GM18507 (cell line): Measurements from ENCODE around the gene TMEM53.
A peak's percentile ranks its signal among the peaks of the same experiment; 100 is the strongest.

ENCODE experiments used
- DNase-seq: peaks from one replicate; pipeline ENCODE4 v3.0.0; 2011; ENCODE audit warnings: low read depth; ENCODE audit not compliant: insufficient read length; ENCODE audit errors: extremely low spot score
- FAIRE-seq: peaks from 2 replicates; lab custom pipeline; 2011; peaks lifted over from hg19 to GRCh38; lab: Jason Lieb, UNC

TMEM53 gene

DNA sequence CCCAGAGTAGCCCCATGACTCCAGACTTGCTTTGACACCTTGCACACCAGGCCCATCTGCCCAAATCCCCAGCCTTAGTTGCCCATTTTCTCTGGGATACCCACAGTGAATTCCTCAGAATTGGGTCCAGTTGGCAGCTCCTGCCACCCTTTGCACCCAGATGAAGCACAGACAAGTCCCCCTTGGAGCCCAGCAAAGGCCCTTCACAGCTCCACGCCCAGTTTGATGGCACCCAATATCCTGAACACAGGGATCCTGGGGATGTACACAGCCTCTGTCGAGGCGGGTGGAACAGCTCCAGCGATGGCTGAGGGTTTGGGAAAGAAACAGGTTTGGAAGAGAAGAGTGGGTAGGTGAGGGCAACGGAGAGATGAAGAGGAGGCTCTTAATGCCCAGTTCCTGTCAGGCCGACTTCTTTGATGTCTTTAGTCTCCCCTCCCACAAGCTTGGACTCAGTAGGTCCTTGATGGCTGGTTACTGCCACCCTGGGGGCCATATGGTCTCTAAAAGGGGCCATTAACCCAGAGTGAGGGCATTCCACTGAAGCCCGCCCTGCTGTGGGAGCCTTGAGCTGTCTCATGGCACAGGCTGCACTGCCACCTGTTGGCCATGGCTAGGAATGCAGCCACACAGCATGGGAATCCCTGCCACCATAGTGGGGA is 21.7 kb downstream of the TMEM53 start:
- DNase-seq: peak; percentile 65
- peak; percentile 92 for FAIRE-seq

DNA sequence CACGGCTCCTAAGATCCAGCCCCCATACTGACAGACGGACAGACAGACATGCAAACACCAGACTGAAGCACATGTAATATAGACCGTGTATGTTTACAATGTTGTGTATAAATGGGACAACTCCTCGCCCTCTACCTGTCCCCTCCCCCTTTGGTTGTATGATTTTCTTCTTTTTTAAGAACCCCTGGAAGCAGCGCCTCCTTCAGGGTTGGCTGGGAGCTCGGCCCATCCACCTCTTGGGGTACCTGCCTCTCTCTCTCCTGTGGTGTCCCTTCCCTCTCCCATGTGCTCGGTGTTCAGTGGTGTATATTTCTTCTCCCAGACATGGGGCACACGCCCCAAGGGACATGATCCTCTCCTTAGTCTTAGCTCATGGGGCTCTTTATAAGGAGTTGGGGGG is 23.2 kb downstream of the TMEM53 start:
- DNase-seq (no peak), FAIRE-seq (no peak)

DNA sequence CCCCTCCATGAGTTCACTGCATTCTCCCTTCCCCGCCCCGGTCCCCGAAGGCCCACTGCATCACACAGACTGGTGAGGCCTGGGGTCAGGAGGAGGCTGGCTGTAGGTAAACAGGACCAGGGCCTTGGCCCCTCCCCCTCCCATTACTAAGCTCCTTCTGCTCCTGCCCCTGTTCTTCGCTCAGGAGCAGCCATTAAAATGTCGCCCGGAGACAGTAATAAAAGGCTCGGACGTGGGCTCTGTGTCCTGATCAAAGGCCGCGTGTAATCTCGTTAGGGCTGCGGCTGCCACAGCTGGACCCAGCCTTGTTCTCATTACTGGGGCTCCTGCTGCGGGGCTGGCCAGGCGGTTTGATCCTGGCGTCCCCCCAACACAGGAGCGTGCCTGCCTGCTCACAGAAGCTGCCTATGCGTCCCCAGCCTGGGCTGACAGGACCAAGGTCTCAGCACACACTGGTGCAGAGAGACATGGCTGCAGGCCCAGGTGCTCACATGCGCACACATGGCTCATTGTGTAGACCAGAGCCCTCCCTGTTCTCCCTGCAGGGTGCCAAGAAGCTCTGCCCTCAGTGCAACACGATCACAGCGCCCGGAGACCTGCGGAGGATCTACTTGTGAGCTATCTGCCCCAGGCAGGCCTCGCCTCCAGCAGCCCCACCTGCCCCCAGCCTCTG is 24.0 kb downstream of the TMEM53 start:
- DNase-seq (no peak), FAIRE-seq (no peak)

DNA sequence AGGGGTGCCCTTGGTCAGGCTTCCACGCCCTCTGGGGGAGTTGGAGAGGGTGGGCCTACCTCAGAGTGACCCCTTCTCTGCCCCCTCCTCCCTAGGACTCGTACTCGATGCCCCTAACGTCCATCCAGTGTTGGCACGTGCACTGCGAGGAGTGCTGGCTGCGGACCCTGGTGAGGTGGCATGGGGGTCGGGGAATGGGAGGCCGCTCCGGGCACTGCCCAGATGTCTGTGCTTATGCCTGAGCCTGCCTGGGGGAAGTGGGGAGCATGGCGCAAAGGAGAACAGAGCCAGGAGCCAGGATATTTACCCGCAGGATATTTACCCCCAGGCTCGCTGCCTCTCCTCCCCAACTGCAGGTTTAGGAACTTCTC is 24.5 kb downstream of the TMEM53 start:
- no peak for FAIRE-seq

DNA sequence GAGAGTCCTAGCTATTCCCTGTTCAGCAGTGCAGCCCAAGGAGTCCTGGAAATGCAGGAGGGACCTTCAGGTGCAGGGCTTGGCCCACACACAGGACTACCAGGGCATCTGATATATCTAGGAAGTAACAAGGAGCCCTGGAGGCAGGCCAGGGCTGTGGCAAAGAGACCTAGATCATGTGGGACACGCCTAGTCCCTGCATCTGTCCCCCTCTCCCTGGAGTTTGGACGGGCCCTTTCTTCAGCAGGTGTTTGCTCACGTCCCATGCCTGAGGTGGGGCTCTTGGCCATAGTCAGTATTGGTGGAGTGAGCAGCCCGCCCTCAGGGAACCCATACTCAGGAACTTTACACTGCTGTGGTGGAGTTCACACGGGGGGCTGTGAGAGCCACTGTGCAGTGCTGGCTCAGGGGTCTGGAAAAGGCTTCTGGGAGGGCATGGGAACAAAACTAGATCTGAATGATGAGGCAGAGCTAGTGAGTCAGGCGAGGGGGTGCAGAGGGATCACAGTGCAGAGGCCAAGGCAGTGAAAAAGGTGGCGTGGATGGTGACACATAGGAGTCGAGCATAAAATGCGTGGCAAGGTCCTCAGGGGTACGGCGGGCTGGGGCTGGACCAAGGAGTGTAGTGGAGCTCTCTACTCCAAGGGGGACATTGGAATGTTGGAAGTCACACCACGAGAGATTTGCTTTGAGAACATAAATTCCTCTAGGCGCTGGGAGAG is 25.6 kb downstream of the TMEM53 start:
- FAIRE-seq: no peak

More for the DNA sequence above, 24.5 kb downstream of the TMEM53 start:
- DNase-seq: no peak

DNA sequence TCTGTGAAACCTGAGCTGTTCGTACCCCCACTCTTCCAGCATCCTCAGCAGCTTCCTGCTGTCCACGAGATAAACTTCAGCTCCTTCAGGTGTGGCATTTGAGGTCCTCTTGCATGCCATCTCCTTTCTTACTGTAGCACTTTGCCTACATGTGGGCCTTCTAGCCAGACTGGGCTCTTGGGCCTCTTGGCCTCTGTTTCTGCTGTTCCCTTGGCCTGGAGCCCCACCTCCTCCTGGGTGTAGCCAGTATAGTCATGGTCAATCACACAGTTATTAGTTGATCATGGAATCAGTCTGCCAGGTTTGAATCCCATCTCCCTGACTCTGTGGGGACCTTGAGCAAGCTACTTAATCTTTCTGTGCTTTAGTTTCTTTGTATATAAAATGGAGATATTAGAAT is 26.4 kb downstream of the TMEM53 start:
- DNase-seq: no peak
- FAIRE-seq: no peak

More for the DNA sequence above, 25.6 kb downstream of the TMEM53 start:
- DNase-seq: no peak

DNA sequence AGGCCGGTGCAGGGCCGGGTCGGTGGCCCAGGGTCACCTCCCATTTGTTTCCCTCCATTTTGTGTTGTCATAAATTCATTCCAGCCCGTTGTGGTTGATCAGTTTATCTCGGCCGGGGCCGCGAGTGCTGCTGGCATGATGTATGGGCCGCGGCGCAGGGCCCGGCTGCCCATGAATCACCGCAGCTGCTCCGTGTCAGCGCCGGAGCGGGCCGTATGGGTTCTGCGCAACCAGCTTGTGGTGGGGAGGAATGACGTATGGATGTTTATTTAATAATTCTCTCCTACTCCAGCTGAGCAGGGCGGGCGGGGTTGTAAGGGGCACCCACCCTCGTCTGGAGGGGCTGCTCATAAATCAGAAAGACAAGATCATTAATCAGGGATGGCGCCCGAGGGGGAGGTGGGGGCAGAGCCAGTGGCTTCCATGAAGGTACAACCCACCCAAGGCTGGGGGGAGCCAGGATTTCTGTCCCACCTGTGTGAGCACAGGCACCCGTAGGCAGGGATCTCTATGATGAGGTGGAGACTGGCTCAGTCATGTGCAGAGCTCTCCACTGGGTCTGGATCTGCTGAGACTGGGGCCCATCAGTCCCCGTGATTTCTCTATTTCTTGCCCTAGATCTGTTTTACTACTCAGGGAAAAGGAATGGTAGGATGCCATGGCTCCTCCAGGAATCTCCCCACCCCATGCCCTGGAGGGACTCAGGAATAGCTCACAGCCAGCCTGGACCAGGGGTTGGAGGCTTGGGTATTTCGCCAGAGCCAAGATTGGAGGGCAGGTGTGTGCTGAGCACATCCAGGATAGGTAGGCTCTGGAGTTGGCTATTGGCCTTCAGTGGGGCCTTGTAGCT is 27.8 kb downstream of the TMEM53 start:
- FAIRE-seq (no peak), DNase-seq (no peak)

DNA sequence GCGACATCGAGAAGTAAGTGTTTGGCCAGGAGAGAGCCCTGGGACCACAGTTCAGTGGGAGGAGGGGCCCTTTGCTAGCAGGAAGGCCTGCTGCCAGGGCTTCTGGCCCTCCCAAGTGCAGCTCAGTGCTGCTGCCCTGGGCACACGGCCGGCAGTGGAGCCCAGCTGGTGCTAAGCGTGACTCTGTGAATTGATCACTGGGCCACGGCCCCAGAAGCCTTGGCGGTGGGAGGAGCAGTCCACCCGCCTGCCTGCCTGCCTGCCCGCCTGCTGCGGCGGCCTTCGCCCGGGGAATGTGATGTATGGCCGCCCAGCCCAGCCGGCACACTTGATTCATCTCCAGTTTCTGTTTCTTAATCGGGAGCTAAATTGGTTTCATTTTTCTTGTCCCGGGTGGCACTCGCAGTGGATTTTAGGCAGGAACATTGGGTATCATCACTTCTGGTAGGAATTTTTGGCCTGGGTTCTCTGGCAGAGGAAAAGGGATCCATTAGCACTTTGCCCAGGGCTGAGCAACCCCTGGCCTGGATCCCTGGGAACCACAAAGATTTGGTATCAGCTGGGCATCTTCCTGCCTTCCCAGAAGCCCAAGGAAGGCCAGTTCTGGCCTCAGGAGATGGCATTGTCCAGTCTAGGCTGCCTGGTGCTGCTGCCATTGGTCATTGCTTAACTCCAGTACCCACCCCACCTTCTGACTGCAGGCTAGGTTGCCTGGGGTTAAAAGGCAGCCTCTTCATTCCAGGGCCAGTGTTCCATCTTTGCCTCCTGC is 28.6 kb downstream of the TMEM53 start:
- no peak for FAIRE-seq
- DNase-seq: no peak

DNA sequence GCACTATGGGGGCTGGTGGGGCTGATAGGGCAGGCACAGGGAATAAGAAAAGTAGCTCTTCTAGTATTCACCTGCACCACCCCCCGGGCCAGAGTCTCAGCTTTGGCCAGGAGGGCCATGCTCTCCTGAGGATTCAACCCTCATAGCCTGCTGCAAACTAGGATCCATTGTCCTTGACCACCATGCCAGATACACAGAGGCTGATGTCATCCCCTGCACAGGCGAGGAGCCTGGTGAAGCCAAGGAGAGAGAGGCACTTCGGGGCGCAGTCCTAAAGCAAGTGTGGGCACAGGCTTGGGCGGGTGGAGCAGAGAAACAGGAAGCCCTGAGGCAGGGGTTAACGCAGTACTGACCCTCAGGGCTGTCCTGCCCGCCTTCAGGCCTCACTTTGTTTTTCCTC is 29.5 kb downstream of the TMEM53 start:
- no peak for FAIRE-seq
- no peak for DNase-seq

DNA sequence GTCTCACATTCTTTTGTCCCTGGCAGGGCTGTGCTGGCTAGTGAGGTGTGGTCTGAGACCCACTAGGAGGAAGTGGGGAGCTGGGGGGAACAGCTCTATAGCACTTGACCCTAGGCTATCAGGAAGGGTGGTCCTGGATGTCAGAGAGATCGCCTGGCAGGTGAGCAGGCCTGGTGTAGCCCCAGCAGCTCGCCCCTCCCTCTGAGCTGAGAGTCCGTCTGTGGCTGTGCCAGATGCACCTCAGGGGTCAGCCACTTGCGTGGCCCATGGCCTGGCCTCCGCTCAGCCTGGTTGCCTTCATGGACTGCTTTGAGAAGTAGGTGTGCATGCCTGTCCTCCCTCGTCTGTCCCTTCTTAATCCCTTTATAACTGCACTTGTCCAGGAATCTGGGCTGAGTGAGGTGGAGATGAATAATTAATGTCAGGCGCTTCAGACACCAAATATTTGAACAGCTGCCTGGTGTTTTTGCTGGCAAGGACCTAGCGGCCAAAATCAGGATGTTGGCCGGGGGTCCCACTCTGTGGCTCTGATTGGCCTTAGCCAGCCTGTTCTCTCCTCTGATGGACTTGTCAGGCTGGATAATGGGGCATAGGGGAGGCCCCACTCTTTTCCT is 30.5 kb downstream of the TMEM53 start:
- DNase-seq (no peak), FAIRE-seq (no peak)

DNA sequence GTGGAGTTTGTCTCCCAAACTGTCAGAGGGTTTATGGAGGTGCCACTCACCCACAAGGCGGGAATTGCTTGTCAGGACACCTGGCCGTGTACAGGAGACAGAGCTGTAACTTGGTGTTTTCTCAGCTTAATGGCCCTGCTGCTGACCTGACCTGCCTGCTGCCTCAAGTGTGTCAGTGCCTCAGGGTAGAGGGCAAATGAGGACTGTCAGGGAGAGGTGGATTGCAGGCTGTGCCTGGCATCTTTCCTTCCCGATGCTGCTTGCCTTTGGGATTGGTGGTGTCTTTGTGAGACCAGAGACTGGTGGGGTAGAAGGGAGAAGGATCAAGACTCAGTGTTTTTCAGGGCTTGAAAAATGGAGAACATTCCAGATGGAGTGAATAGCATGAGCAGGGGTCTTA is 31.4 kb downstream of the TMEM53 start:
- no peak for DNase-seq
- no peak for FAIRE-seq

DNA sequence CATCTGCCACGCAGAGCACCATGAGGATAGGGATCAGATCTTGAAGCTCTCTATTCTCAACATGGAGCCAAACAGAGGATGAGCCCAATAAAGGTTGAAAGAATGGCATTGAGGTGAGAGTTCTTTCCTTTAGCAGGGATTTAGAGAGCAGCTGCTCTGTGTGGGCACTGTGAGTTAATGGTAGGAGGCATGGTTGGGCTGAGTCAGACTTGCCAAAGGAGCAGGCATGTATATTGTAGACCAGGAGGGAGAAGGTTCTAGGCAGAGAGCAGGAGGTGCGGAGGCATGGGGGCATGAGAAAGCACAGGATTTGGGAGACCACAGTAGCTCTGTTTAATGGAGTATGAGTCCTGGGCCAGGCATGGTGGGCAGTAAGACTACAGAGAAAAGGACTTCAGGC is 32.0 kb downstream of the TMEM53 start:
- DNase-seq (no peak), FAIRE-seq (no peak)

DNA sequence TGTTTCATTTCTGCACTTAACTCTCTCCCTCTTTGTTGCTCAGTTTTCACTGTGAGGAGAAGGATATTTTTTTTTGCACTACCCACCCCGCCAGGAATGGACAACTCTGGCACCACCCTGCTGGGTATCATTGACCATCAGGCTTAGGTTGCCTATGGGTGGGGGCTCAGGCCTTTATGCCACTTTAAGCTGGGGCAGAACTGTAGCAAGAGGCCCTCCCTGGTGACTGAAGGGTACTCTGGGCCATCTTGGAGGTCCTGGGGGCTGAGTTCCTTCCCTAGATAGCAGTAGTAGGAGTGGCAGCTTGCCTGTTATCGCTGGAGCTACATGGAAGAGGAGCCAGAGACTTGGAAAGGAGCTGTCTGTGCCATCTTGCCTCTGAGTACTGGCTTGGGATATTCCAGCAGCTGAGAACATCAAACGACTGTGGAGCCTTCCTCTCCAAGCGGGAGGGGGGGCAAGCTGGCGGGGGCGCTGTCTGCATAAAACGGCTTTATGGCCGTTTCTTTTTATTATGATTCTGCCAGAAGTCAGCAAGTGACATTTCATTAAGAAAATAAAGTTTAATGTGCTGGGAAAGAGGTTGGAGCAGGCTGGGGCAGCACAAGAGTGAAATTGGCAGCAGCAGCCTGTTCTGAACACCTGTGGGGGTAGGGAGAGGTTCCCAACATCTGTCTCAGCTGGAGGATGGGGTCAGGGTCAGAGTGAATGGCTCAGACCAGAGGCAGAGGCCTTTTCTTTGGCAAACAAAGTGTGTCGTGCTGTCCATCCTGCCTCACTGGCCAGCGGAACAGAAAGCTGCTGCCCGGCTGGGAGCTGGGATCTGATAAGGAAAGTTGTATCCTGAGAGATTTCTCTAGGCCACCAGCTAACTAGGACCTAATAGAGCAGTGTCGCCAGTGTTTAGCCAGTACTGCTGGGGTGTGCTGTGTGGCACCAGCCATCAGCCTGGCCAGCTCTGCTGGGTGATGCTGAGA is 32.9 kb downstream of the TMEM53 start:
- DNase-seq (no peak), FAIRE-seq (no peak)

DNA sequence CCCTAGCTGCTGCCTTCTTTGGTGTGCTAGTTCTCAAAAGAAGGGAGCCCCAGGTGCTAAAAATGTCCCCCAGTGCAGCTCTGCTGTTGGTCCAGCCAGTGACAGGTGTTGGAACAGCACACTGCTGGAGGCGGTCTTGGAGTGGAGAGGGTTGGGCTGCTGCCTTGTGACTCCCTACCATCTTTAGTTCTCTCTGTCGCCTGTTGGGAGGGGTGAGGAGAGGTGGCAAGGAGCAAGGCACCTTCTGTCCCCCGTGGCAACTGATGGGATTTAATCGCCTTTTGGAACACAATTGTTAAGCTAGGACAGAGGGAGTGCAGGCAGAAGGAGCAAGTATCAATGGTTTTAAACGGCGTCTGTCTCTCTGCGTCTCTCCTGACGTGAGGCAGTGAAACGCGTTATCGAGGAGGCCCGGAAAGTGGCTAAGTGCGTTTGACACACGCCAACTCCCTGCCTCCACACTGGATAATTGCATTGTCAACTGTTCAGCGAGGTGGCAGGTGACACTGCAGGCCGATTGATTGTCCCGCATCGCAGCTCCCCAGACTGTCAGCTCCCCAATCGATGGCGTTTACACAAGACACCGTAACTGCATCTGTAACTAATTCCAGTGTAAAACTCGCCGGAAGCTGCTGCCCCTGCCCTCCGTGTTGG is 34.0 kb downstream of the TMEM53 start:
- DNase-seq (no peak), FAIRE-seq (no peak)

DNA sequence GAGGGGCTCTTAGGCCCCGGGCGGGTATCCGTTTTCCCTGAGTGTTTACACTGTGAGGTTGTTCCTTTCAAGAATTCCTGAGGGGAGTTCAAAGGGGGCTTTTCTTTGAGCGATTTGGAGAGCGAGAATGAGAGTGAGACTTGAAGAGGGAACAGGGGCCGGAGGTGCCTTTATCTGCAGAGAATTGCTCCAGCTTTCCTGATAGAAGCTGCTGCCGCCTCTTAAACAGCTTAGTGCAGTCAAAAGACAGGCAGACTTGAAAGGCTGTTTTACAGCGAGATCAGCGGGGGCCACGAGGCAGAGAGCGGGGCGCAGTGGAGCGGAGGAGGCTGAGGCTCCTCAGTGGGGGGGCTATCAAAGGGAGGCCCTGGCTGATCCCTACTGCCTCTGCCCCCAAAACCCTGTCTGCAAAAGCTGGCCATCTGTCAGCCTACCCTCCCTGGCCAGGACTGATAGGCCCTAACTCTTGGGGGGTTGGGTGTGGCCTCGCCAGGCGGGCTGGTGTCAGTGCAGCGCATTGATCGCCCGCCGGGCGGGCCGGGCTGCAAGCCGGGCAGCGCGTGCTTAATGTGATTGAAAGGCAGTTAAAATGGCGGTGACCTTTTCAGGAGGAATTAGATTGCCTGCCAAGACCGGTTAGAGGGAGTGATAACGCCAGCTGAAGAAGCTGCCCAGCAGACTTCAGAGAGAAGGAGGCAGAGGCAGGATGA is 36.4 kb downstream of the TMEM53 start:
- DNase-seq (no peak), FAIRE-seq (no peak)

DNA sequence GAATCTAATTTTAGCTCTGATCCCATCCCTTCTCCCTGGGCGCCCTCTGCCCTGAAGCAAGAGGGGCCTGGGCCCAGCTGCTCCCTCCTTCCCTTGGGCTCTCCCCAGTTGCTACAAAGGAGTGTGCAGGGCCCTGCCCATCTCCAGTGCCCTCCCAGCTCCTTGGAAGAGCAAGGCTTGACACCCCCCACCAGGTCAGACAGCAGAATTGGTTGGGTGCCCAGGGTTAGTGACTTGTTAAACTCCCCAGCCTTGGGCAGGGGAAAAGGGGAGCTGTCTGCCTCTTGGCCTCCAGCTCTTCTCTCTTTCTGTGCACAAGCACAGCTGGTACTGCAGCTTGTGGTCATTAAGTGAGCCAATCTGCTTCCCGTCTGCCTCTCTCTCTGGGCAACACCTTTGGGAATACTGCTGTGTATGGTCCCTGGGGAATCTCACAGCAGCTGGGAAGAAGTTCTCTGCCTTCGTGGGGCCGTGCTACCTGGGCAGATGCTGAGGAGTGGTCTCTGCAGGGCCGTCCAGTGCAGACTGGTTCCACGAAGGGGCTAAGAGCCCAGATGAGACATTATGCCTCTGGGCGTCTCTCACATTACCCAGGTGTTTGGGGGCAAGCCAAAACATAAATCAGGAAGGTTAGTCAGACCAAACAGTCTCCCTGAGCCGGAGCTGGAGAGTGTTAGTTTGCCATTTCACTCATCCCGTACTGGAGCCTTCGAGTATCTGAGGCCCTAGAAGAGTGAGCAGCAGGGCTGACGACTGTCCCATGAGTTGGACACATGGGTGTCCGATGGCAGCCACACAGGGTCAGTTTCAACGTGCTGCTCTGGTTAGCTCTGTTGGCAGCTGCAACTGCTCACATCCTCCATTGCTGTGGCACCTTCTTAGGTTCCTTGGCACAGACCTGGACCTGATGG is 37.3 kb downstream of the TMEM53 start:
- no peak for DNase-seq
- no peak for FAIRE-seq
